PC-3 (cell line): ENCODE results near the gene RAPGEF4.

ENCODE experiments used
- CTCF ChIP-seq: fragments of 300-600 bp; sonication (generic); conservative IDR thresholded peaks from 2 replicates; pipeline ENCODE4 v1.5.1; 2017; ENCODE audit warnings: antibody characterized with exemption, low read depth, mild to moderate bottlenecking, low read length
- EZH2 ChIP-seq: fragments of 300-600 bp; sonication (generic); IDR thresholded peaks from one replicate; pipeline ENCODE4 v1.6.1; 2017; ENCODE audit warnings: antibody characterized with exemption, mild to moderate bottlenecking, low read length; ENCODE audit not compliant: unreplicated experiment

GRCh38 chr2:172765662-172766061 is 30.0 kb downstream of the RAPGEF4 start:
- TF ChIP-seq CTCF, result no peak
- no peak for TF ChIP-seq EZH2
